ENCODE data around the gene ANGPTL2. TPM values are rescaled to one million over a fixed set of nuclear protein-coding genes. Genes with fewer than 3 reads are reported as not detected.
"Not testable (repeated sequence)": the region's sequence is repeated elsewhere in the genome, so short reads cannot be mapped to it uniquely, and the experiment has no call there.

ANGPTL2 gene, protein sequence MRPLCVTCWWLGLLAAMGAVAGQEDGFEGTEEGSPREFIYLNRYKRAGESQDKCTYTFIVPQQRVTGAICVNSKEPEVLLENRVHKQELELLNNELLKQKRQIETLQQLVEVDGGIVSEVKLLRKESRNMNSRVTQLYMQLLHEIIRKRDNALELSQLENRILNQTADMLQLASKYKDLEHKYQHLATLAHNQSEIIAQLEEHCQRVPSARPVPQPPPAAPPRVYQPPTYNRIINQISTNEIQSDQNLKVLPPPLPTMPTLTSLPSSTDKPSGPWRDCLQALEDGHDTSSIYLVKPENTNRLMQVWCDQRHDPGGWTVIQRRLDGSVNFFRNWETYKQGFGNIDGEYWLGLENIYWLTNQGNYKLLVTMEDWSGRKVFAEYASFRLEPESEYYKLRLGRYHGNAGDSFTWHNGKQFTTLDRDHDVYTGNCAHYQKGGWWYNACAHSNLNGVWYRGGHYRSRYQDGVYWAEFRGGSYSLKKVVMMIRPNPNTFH
- total RNA-seq = 17.9 and 19.2 TPM in 2 replicates
- long read RNA-seq, partial matches to known transcripts = 0 of 1 reads
- long read RNA-seq, other reads (novel, unspliced or antisense) = 1 of 1 reads

DNA sequence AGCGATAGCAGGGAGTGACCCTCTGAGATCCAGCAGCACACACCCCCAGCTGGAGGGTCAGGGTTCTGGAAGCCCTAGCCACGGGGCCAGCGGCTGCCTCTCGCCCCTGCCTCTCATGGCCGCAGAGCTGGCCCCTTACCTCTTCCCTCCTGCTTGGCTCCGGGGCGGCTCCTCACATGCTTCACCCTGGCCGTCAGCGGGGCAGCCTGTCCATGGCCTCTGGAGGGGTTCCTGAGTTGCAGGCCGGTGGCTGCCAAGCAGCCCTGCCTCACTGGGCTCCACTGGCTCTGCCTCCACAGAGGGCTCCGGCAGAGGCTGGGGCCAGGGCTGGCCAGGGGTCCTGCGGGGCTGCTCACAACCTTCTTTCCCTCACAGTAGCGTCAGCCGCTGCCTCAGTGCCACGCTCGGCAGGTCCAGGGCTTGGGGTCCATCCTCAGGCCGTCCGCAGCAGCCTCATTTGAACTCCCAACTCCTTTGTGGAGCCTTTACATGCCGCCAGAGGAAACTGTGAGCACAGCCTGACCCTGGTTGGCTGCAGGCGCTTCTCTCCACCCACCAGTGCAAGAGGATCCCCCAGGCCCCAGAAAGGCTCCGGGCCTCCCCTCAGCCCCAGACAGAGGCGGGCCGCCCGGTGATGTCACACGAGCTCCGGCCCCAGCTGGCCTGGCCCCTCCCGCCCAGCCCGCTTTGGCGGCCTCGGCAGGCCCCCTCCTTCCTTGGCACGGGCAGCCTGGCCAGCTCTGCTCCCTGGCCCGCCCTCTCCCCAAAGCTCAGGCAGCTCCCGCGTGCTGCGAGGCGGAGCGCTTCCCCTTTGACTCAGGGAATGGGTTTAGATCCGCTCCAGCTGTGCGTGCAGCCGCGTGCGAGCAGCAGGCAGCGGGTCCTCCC, at the start of gene ANGPTL2:
Gene ANGPTL2, minus strand, starts transcription at position 460 of the 888 bp plus-strand sequence. CDS start 13,904 bp downstream, outside the sequence.
- Mint-ChIP-seq H3K4me1 (peaks cover 51% of the 10 kb centered on the region), H3K27ac (ENCODE audit: unreplicated experiment) (peak within 1 kb of the TSS; percentile 97), H3K4me3 (peak within 1 kb of the TSS; percentile 92), H3K9me3 (no peaks in the 10 kb centered on the region), H3K36me3 (ENCODE audit: low read depth) (no peaks in the 10 kb centered on the region), H3K27me3 (ENCODE audit: low read depth) (peaks cover 3% of the 10 kb centered on the region)
- TF ChIP-seq, protein P1, sequence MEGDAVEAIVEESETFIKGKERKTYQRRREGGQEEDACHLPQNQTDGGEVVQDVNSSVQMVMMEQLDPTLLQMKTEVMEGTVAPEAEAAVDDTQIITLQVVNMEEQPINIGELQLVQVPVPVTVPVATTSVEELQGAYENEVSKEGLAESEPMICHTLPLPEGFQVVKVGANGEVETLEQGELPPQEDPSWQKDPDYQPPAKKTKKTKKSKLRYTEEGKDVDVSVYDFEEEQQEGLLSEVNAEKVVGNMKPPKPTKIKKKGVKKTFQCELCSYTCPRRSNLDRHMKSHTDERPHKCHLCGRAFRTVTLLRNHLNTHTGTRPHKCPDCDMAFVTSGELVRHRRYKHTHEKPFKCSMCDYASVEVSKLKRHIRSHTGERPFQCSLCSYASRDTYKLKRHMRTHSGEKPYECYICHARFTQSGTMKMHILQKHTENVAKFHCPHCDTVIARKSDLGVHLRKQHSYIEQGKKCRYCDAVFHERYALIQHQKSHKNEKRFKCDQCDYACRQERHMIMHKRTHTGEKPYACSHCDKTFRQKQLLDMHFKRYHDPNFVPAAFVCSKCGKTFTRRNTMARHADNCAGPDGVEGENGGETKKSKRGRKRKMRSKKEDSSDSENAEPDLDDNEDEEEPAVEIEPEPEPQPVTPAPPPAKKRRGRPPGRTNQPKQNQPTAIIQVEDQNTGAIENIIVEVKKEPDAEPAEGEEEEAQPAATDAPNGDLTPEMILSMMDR (conservative IDR thresholded peaks at IDR 0.05) = no peak
- peak; percentile 72 for DNase-seq (ENCODE audit: low read depth, low spot score)

GRCh38 chr9:127171348-127171747, 48.9 kb upstream of the ANGPTL2 start:
- not testable (repeated sequence) for H3K4me3 Mint-ChIP-seq; H3K36me3 Mint-ChIP-seq (ENCODE audit: low read depth); H3K4me1 Mint-ChIP-seq; H3K27me3 Mint-ChIP-seq (ENCODE audit: low read depth); DNase-seq (ENCODE audit: low read depth, low spot score); H3K9me3 Mint-ChIP-seq; H3K27ac Mint-ChIP-seq (ENCODE audit: unreplicated experiment)

DNA sequence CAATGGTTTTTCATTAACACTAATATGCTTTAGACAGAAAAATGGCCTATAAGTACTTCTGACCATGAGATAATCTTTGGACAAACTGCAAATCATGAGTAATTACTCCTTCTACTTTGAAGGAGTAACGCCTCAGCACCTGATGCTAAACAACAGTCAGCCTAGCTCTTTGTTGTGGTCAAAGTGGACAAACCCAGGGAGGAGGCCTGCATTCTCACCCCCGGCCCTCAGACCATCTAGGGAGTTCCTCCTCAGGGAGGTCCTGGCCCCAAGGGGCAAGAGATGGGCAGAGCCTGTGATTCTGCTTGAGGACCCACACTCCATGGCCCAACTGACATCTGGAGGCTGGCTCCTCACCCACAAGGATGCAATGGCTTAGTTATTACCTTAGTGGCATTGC, 48.2 kb upstream of the ANGPTL2 start:
- DNase-seq (ENCODE audit: low read depth, low spot score) = no peak
- Mint-ChIP-seq H3K27me3 (ENCODE audit: low read depth) (no peaks in the 10 kb centered on the region), H3K4me3 (no peak overlapping the region), H3K4me1 (peaks cover 9% of the 10 kb centered on the region), H3K9me3 (no peaks in the 10 kb centered on the region), H3K36me3 (ENCODE audit: low read depth) (no peaks in the 10 kb centered on the region), H3K27ac (ENCODE audit: unreplicated experiment) (no peak overlapping the region)
- TF ChIP-seq, protein P1 (conservative IDR thresholded peaks at IDR 0.05) = no peak

DNA sequence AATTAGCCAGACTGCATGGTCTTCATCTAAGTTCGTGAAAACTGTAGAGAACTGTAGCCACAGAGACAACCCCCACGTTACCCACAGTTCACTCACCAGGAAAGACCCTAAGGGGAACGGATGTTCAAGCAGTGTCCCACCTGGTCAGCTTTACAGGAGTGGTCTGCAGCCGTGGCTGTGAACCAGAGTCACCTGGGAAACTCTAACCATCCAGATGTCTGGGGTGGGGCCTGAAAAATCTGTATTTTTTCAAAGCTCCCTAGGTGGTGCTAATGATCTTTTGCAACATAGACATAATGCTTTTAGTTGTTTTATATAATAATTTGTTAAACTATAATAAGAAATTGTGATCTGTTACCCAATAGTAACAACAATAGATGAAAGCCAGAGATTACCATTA, 47.7 kb upstream of the ANGPTL2 start:
- Mint-ChIP-seq H3K27ac (ENCODE audit: unreplicated experiment) (no peak overlapping the region), H3K4me3 (no peak overlapping the region), H3K4me1 (peaks cover 9% of the 10 kb centered on the region), H3K9me3 (no peaks in the 10 kb centered on the region), H3K27me3 (ENCODE audit: low read depth) (no peaks in the 10 kb centered on the region), H3K36me3 (ENCODE audit: low read depth) (no peaks in the 10 kb centered on the region)
- TF ChIP-seq, protein P1 (conservative IDR thresholded peaks at IDR 0.05) = no peak
- DNase-seq (ENCODE audit: low read depth, low spot score) = no peak

DNA sequence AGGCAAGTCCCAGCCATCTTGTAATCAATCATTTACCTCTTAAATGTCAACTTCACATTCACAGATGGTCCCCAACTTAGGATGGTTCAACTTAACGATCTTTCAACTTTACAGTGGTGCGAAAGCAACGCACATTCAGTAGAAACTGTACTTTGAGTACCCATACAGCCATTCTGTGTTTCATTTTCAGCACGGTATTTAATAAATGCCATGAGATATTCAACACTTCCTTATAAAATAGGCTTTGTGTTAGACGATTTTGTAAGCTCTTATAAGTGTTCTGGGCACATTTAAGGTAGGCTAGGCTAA, 47.1 kb upstream of the ANGPTL2 start:
- no peak overlapping the region for H3K27ac Mint-ChIP-seq (ENCODE audit: unreplicated experiment)

More for the DNA sequence above, 47.1 kb upstream of the ANGPTL2 start:
- TF ChIP-seq, protein P1 (conservative IDR thresholded peaks at IDR 0.05) = no peak
- Mint-ChIP-seq H3K4me3 (no peak overlapping the region), H3K9me3 (no peaks in the 10 kb centered on the region), H3K36me3 (ENCODE audit: low read depth) (no peaks in the 10 kb centered on the region), H3K4me1 (peaks cover 9% of the 10 kb centered on the region), H3K27me3 (ENCODE audit: low read depth) (no peaks in the 10 kb centered on the region)
- DNase-seq (ENCODE audit: low read depth, low spot score) = no peak
